Ectodermal cell (in vitro differentiated cells): ENCODE data around the gene PRG2.
"Not testable (repeated sequence)": the region's sequence is repeated elsewhere in the genome, so short reads cannot be mapped to it uniquely, and the experiment has no call there.

ENCODE experiments used
- H3K27ac ChIP-seq: 2 replicates; pipeline ENCODE4 v1.7.0; 2013; ENCODE audit warnings: mild to moderate bottlenecking, low read depth, low read length; ENCODE audit not compliant: insufficient read depth, poor library complexity, severe bottlenecking
- H3K27me3 ChIP-seq: 2 replicates; pipeline ENCODE4 v1.7.0; 2013; ENCODE audit warnings: mild to moderate bottlenecking, low read length; ENCODE audit not compliant: insufficient read depth, control insufficient read depth, poor library complexity, severe bottlenecking
- H3K36me3 ChIP-seq: one replicate; pipeline ENCODE4 v1.7.0; 2013; ENCODE audit warnings: low read length; ENCODE audit not compliant: control insufficient read depth, insufficient read depth
- H3K4me1 ChIP-seq: one replicate; pipeline ENCODE4 v1.7.0; 2013; ENCODE audit warnings: low read length; ENCODE audit not compliant: control insufficient read depth, insufficient read depth
- H3K4me3 ChIP-seq: 2 replicates; pipeline ENCODE4 v1.7.0; 2013; ENCODE audit warnings: low read depth, low read length, control low read depth; ENCODE audit not compliant: insufficient read depth
- H3K9me3 ChIP-seq: 2 replicates; pipeline ENCODE4 v1.7.0; 2013; ENCODE audit warnings: mild to moderate bottlenecking, low read length, moderate library complexity; ENCODE audit not compliant: control insufficient read depth
- WGBS, 2 experiments: methylation state at CpG; one replicate each; pipeline ENCODE4 v1.1.7; 2013; ENCODE audit warnings: missing lambda C conversion rate in 2 of 2; 5-methylcytosine and 5-hydroxymethylcytosine counted together

PRG2 gene

GRCh38 chr11:57340039-57340615, 50.3 kb downstream of the PRG2 start:
- WGBS, 2 experiments: 39% methylated on average over 12 of the region's 12 CpGs
- Histone ChIP-seq H3K27me3 (no peaks in the 10 kb centered on the region), H3K4me3 (no peak overlapping the region), H3K9me3 (no peaks in the 10 kb centered on the region), H3K4me1 (peaks cover 27% of the 10 kb centered on the region), H3K36me3 (no peaks in the 10 kb centered on the region), H3K27ac (no peak overlapping the region)

GRCh38 chr11:57339328-57339727, 51.1 kb downstream of the PRG2 start:
- no peaks in the 10 kb centered on the region for H3K27me3 ChIP-seq
- WGBS, 2 experiments: 76 to 84% methylated on average over 5 of the region's 5 CpGs
- H3K9me3 ChIP-seq: no peaks in the 10 kb centered on the region
- no peak overlapping the region for H3K4me3 ChIP-seq
- peaks cover 34% of the 10 kb centered on the region for H3K4me1 ChIP-seq
- H3K36me3 ChIP-seq: no peaks in the 10 kb centered on the region
- no peak overlapping the region for H3K27ac ChIP-seq

GRCh38 chr11:57338142-57338541, 52.3 kb downstream of the PRG2 start, which contains the start of gene P2RX3:
P2RX3 (plus strand) TSS chr11:57338352; CDS start chr11:57338551, 199 bp downstream.
- Histone ChIP-seq H3K4me3 (no peak within 1 kb of the TSS), H3K9me3 (no peaks in the 10 kb centered on the region), H3K36me3 (peaks cover 6% of the 10 kb centered on the region), H3K27me3 (no peaks in the 10 kb centered on the region), H3K27ac (no peak within 1 kb of the TSS), H3K4me1 (peaks cover 32% of the 10 kb centered on the region)
- WGBS, 2 experiments: 58 to 62% methylated on average over 4 of the region's 4 CpGs

- H3K4me3 ChIP-seq, H3K27ac ChIP-seq, H3K27me3 ChIP-seq, H3K9me3 ChIP-seq: not testable (repeated sequence)
- H3K36me3 ChIP-seq: peaks cover 19% of the 10 kb centered on the region
- 91 to 93% methylated on average over 6 of the region's 6 CpGs for WGBS, 2 experiments
- peaks cover 32% of the 10 kb centered on the region for H3K4me1 ChIP-seq
Measured at GRCh38 chr11:57336856-57337255, 53.6 kb downstream of the PRG2 start.
